HK-2 (cell line): Measurements from ENCODE around the gene FKBP5.
"Not testable (repeated sequence)": the region's sequence is repeated elsewhere in the genome, so short reads cannot be mapped to it uniquely, and the experiment has no call there.

Experiments used
- DNase-seq: peaks from one replicate; pipeline ENCODE4 v3.0.0-alpha.2; 2018; ENCODE audit not compliant: unreplicated experiment

Gene FKBP5

GRCh38 chr6:35724059-35724458, 35.3 kb upstream of the FKBP5 start:
- DNase-seq, result no peak

GRCh38 chr6:35723587-35723986, 34.9 kb upstream of the FKBP5 start:
- DNase-seq, result no peak

GRCh38 chr6:35722121-35722761, 33.5 kb upstream of the FKBP5 start:
- DNase-seq, result no peak

- DNase-seq, result no peak
Observed at GRCh38 chr6:35719830-35720733, 31.4 kb upstream of the FKBP5 start.

GRCh38 chr6:35719404-35719829, 30.7 kb upstream of the FKBP5 start:
- DNase-seq, result no peak

GRCh38 chr6:35718911-35719381, 30.2 kb upstream of the FKBP5 start:
- no peak for DNase-seq

- DNase-seq, result no peak
Observed at GRCh38 chr6:35718375-35718736, 29.6 kb upstream of the FKBP5 start.

- DNase-seq, result no peak
Observed at GRCh38 chr6:35717449-35718374, 29.0 kb upstream of the FKBP5 start.

- no peak for DNase-seq
Observed at GRCh38 chr6:35716798-35717197, 28.1 kb upstream of the FKBP5 start.

GRCh38 chr6:35713006-35713767, 24.5 kb upstream of the FKBP5 start:
- no peak for DNase-seq

GRCh38 chr6:35711731-35712130, 23.0 kb upstream of the FKBP5 start:
- DNase-seq, result no peak

GRCh38 chr6:35710241-35710847, 21.6 kb upstream of the FKBP5 start:
- no peak for DNase-seq

GRCh38 chr6:35708585-35708984, 19.9 kb upstream of the FKBP5 start:
- DNase-seq, result no peak

GRCh38 chr6:35707714-35708407, 19.1 kb upstream of the FKBP5 start:
- DNase-seq, result no peak

GRCh38 chr6:35706468-35706867, 17.8 kb upstream of the FKBP5 start:
- DNase-seq, result no peak

GRCh38 chr6:35703554-35703953, 14.8 kb upstream of the FKBP5 start:
- no peak for DNase-seq

GRCh38 chr6:35698858-35699257, 10.1 kb upstream of the FKBP5 start:
- no peak for DNase-seq

GRCh38 chr6:35698430-35698829, 9.7 kb upstream of the FKBP5 start:
- DNase-seq, result not testable (repeated sequence)

GRCh38 chr6:35694462-35694861, 5.7 kb upstream of the FKBP5 start:
- DNase-seq, result no peak
